HCT116 (cell line): Measurements from ENCODE around the gene UVRAG. TPM values are rescaled to one million over a fixed set of nuclear protein-coding genes. Genes with fewer than 3 reads are reported as not detected.

Experiments used
- ATAC-seq: fragments of 200-7000 bp; cut with Tn5 transposase; 2 replicates; pipeline ENCODE4 v1.9.1; 2020; ENCODE audit warnings: mild to moderate bottlenecking, moderate library complexity
- BruUV-seq: library from RNA; stranded (reverse); fragments of 400-500 nt; replicated peaks from 2 replicates; lab custom pipeline; 2021; lab: Mats Ljungman, UMichigan
- CTCF ChIA-PET: fragments of 300-600 bp; sonication (Branson Sonifier 250); formaldehyde crosslinking; loops from one replicate; lab custom pipeline; 2021; ENCODE audit warnings: antibody characterized with exemption; lab: Charles Lee
- POLR2A ChIA-PET: fragments of 300-600, 350-600 bp; sonication (Branson Sonifier 250); formaldehyde crosslinking; loops from one replicate; lab custom pipeline; 2021; ENCODE audit warnings: antibody characterized with exemption; lab: Charles Lee
- RAD21 ChIA-PET, 2 experiments: fragments of 300-600 bp; sonication (Branson Sonifier 250); formaldehyde crosslinking; loops; one replicate each; lab custom pipeline; 2023; ENCODE audit warnings: low total read pairs in 2 of 2; ENCODE audit not compliant: uncharacterized antibody in 2 of 2, unreplicated experiment in 2 of 2, low non-redundant PET in 1 of 2; lab: Charles Lee
- DNase-seq: peaks from one replicate; pipeline ENCODE4 v3.0.0-alpha.2; 2010; ENCODE audit warnings: low read depth, low spot score
- H2AFZ ChIP-seq: fragments of 200-600 bp; shearing (Covaris generic), sonication (generic); 2 replicates; pipeline ENCODE4 v1.6.1; 2017; ENCODE audit warnings: low read depth, mixed run types, mixed read lengths, antibody characterized with exemption, low read length; ENCODE audit not compliant: poor library complexity, severe bottlenecking
- H3K27ac ChIP-seq: 2 replicates; pipeline ENCODE4 v1.5.1; 2012; ENCODE audit warnings: low read depth, low read length
- H3K27me3 ChIP-seq: fragments of 200-600 bp; sonication (generic); 2 replicates; pipeline ENCODE4 v1.6.1; 2016; ENCODE audit warnings: mixed run types, low read length, mixed read lengths; ENCODE audit not compliant: insufficient read depth
- H3K36me3 ChIP-seq, 2 experiments: fragments of 200-500 bp in 1 of 2; fragments of 200-600 bp in 1 of 2; sonication (Bioruptor generic) in 1 of 2; sonication (generic) in 1 of 2; 2 replicates each; pipeline versions ENCODE4 v1.5.1 to v1.6.1; 2014 to 2016; ENCODE audit warnings: low read length in 2 of 2, inconsistent platforms in 1 of 2, mixed read lengths in 1 of 2, mixed run types in 1 of 2; ENCODE audit not compliant: insufficient read depth in 2 of 2, control insufficient read depth in 1 of 2
- H3K4me1 ChIP-seq, 2 experiments: fragments of 200-600 bp in 1 of 2; sonication (generic) in 1 of 2; 2 replicates each; pipeline versions ENCODE4 v1.5.1 to v1.6.1; 2012 to 2017; ENCODE audit warnings: low read length in 2 of 2, inconsistent platforms in 1 of 2, mild to moderate bottlenecking in 1 of 2, mixed read lengths in 1 of 2, mixed run types in 1 of 2, moderate library complexity in 1 of 2; ENCODE audit not compliant: insufficient read depth in 2 of 2, control insufficient read depth in 1 of 2
- H3K4me2 ChIP-seq: fragments of 200-600 bp; sonication (generic); 2 replicates; pipeline ENCODE4 v1.6.1; 2017; ENCODE audit warnings: mixed run types, low read length, mixed read lengths
- H3K4me3 ChIP-seq, 2 experiments: fragments of 200-600 bp in 1 of 2; sonication (generic) in 1 of 2; replicated peaks in 1 of 2; 2 replicates each; pipeline ENCODE4 v1.5.1; 2011 to 2016; ENCODE audit warnings: low read length in 2 of 2, control low read depth in 1 of 2, low read depth in 1 of 2, mild to moderate bottlenecking in 1 of 2, mixed read lengths in 1 of 2, mixed run types in 1 of 2
- H3K79me2 ChIP-seq: fragments of 200-600 bp; sonication (generic); 2 replicates; pipeline ENCODE4 v1.6.1; 2017; ENCODE audit warnings: mild to moderate bottlenecking, mixed run types, low read length, moderate library complexity, mixed read lengths; ENCODE audit not compliant: insufficient read depth
- H3K9ac ChIP-seq: fragments of 200-600 bp; sonication (generic); 2 replicates; pipeline ENCODE4 v1.6.1; 2016; ENCODE audit warnings: low read length, mixed read lengths
- H3K9me2 ChIP-seq: fragments of 200-600 bp; sonication (generic), shearing (Covaris generic); 2 replicates; pipeline ENCODE4 v1.6.1; 2017; ENCODE audit warnings: mixed run types, mild to moderate bottlenecking, moderate library complexity; ENCODE audit not compliant: insufficient read depth
- H3K9me3 ChIP-seq, 2 experiments: fragments of 200-500 bp in 1 of 2; fragments of 200-600 bp in 1 of 2; sonication (Bioruptor generic) in 1 of 2; sonication (generic) in 1 of 2; 2 replicates each; pipeline ENCODE4 v1.6.1; 2014 to 2017; ENCODE audit warnings: low read length in 2 of 2, mixed read lengths in 2 of 2, inconsistent platforms in 1 of 2, low read depth in 1 of 2, mild to moderate bottlenecking in 1 of 2, mixed run types in 1 of 2, moderate library complexity in 1 of 2; ENCODE audit not compliant: control insufficient read depth in 1 of 2, insufficient read depth in 1 of 2
- H4K20me1 ChIP-seq: fragments of 200-600 bp; sonication (generic), shearing (Covaris generic); 2 replicates; pipeline ENCODE4 v1.6.1; 2017; ENCODE audit warnings: mixed run types, mild to moderate bottlenecking, moderate library complexity; ENCODE audit not compliant: insufficient read depth
- CBX3 ChIP-seq: IDR thresholded peaks from 2 replicates; pipeline ENCODE4 v1.6.1; 2012; ENCODE audit warnings: low read depth
- CEBPB ChIP-seq: IDR thresholded peaks from 2 replicates; pipeline ENCODE4 v1.6.1; 2012; ENCODE audit warnings: low read depth
- CTCF ChIP-seq, 3 experiments: fragments of 200-600 bp in 1 of 3; sonication (generic) in 1 of 3; IDR thresholded peaks in 2 of 3; conservative IDR thresholded peaks in 1 of 3; 2 replicates each; pipeline ENCODE4 v1.5.1; 2012 to 2017; ENCODE audit warnings: low read depth in 2 of 3, low read length in 2 of 3, antibody characterized with exemption in 1 of 3, borderline replicate concordance in 1 of 3, control low read depth in 1 of 3, mild to moderate bottlenecking in 1 of 3, mixed read lengths in 1 of 3, mixed run types in 1 of 3, moderate library complexity in 1 of 3; ENCODE audit not compliant: insufficient read depth in 1 of 3
- EGR1 ChIP-seq: IDR thresholded peaks from 2 replicates; pipeline ENCODE4 v1.6.1; 2012; ENCODE audit warnings: low read depth
- ELF1 ChIP-seq: IDR thresholded peaks from 2 replicates; pipeline ENCODE4 v1.6.1; 2012; ENCODE audit warnings: low read depth, borderline replicate concordance
- EZH2 ChIP-seq: fragments of 200-600 bp; sonication (generic); IDR thresholded peaks from 2 replicates; pipeline ENCODE4 v1.6.1; 2017; ENCODE audit warnings: antibody characterized with exemption, mixed run types
- JUND ChIP-seq: IDR thresholded peaks from 2 replicates; pipeline ENCODE4 v1.6.1; 2012
- MAX ChIP-seq: IDR thresholded peaks from 2 replicates; pipeline ENCODE4 v1.6.1; 2012
- POLR2AphosphoS5 ChIP-seq: IDR thresholded peaks from 2 replicates; pipeline ENCODE4 v1.6.1; 2011; ENCODE audit warnings: mild to moderate bottlenecking, low read depth, low read length, moderate library complexity
- RAD21 ChIP-seq: IDR thresholded peaks from 2 replicates; pipeline ENCODE4 v1.6.1; 2012; ENCODE audit warnings: low read depth, mild to moderate bottlenecking
- SIN3A ChIP-seq: IDR thresholded peaks from 2 replicates; pipeline ENCODE4 v1.6.1; 2012; ENCODE audit warnings: low read depth
- SRF ChIP-seq: IDR thresholded peaks from 2 replicates; pipeline ENCODE4 v1.6.1; 2012; ENCODE audit warnings: low read depth
- ZFX ChIP-seq: fragments of 450-650 bp; IDR thresholded peaks from 2 replicates; pipeline ENCODE4 v1.6.1; 2017
- ZNF274 ChIP-seq: fragments of 200-500 bp; sonication (Bioruptor generic); IDR thresholded peaks from 2 replicates; pipeline ENCODE4 v1.6.1; 2014; ENCODE audit warnings: mild to moderate bottlenecking, low read depth, low read length, inconsistent platforms
- intact Hi-C: fragments of 100-400 bp; cut with micrococcal nuclease; formaldehyde crosslinking; loops from 2 replicates; pipeline ENCODE4 v1.10.0; 2022
- total RNA-seq: library from RNA; stranded (reverse); gene quantifications from one replicate; pipeline ENCODE4 v1.2.1, GENCODE V29; 2021; ENCODE audit not compliant: unreplicated experiment
- TF ChIP-seq, protein P1 (sequence below): IDR thresholded peaks from 2 replicates; pipeline ENCODE4 v1.6.1; 2012
- TF ChIP-seq, protein P2 (sequence below): IDR thresholded peaks from 2 replicates; pipeline ENCODE4 v1.6.1; 2011; ENCODE audit warnings: mild to moderate bottlenecking, low read length, moderate library complexity; ENCODE audit not compliant: insufficient replicate concordance; ENCODE audit errors: extremely low read depth

The UVRAG gene
- total RNA-seq, 1 experiment from 2014 or later, result 12.3 TPM

GRCh38 chr11:76129729-76130128, 314.7 kb downstream of the UVRAG start:
- ChIA-PET POLR2A (no interaction called here), CTCF (no interaction called here)

More at GRCh38 chr11:76129729-76130128, 314.7 kb downstream of the UVRAG start:
- Histone ChIP-seq H4K20me1 (no peaks in the 10 kb centered on the region), H3K9ac (no peak overlapping the region), H3K4me1 (no peaks in the 10 kb centered on the region), H3K27me3 (no peaks in the 10 kb centered on the region), H3K9me3 (no peaks in the 10 kb centered on the region), H3K4me3 (no peak overlapping the region), H3K9me2 (no peaks in the 10 kb centered on the region), H3K79me2 (no peaks in the 10 kb centered on the region), H3K36me3 (no peaks in the 10 kb centered on the region), H3K27ac (no peak overlapping the region), H3K4me2 (no peak overlapping the region), H2AFZ (no peak overlapping the region)
- TF ChIP-seq ZFX (no peak), JUND (no peak), CBX3 (no peak), ZNF274 (no peak), EGR1 (no peak), ELF1 (no peak), RAD21 (no peak), CTCF (IDR thresholded peaks at IDR 0.05 in 2 of 3, conservative IDR thresholded peaks at IDR 0.05 in 1 of 3; ENCODE audit: borderline replicate concordance in 1 of 3, insufficient read depth in 1 of 3, low read depth in 2 of 3, low read length in 2 of 3) (no peak), MAX (no peak), SIN3A (no peak), POLR2AphosphoS5 (no peak), EZH2 (no peak), CEBPB (no peak), SRF (no peak)
- TF ChIP-seq, protein P1, sequence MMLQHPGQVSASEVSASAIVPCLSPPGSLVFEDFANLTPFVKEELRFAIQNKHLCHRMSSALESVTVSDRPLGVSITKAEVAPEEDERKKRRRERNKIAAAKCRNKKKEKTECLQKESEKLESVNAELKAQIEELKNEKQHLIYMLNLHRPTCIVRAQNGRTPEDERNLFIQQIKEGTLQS, result no peak
- TF ChIP-seq, protein P2, sequence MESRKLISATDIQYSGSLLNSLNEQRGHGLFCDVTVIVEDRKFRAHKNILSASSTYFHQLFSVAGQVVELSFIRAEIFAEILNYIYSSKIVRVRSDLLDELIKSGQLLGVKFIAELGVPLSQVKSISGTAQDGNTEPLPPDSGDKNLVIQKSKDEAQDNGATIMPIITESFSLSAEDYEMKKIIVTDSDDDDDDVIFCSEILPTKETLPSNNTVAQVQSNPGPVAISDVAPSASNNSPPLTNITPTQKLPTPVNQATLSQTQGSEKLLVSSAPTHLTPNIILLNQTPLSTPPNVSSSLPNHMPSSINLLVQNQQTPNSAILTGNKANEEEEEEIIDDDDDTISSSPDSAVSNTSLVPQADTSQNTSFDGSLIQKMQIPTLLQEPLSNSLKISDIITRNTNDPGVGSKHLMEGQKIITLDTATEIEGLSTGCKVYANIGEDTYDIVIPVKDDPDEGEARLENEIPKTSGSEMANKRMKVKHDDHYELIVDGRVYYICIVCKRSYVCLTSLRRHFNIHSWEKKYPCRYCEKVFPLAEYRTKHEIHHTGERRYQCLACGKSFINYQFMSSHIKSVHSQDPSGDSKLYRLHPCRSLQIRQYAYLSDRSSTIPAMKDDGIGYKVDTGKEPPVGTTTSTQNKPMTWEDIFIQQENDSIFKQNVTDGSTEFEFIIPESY, result no peak
- ATAC-seq (no peak), DNase-seq (no peak)
- intact Hi-C loops, result no loop called here
- RAD21 ChIA-PET, result no interaction called here
- no TSS peak for BruUV-seq
